GF-D8 (cell line): ENCODE data around the gene KCNG2.

Experiments used
- DNase-seq: peaks from one replicate; lab custom pipeline; 2025; lab: John Stamatoyannopoulos, UW

KCNG2 gene

DNA sequence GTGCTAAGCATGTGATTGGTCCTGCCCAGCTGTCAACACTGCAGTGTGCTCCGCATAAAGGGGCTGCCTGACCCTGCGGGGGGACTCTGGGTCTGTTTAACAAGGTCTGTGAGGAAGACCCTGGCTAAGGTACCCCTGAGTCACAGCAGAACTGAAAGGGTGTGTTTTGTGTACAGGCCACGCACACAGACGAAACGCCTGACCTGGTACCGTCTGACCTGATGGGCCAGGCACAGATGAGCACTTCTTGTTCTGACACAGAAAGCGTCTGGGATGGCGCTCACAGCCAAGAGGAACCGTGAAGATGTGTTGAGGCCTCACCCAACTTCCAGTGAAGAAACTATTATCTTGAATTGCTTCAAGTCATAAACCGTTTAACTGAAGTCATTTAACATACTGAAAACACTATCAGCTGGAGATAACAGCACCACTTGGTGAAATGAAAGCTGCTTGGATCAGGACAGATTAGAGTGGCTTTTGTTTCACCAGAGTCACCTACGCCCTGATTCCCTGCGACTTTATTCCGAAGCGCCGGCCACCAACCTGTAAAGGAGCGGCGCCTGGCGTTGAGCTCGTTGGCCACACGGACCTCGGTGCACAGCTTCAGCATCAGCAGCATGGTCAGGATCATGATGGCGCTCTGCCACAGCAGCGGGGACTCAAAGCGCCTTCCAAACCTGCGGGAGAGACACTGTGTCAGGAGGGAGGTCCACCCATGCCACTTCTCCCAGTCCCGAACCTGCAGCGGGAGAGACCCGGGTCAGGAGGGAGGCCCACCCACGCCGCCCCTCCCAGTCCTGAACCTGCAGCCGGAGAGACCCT is 145.3 kb downstream of the KCNG2 start:
- no peak for DNase-seq

DNA sequence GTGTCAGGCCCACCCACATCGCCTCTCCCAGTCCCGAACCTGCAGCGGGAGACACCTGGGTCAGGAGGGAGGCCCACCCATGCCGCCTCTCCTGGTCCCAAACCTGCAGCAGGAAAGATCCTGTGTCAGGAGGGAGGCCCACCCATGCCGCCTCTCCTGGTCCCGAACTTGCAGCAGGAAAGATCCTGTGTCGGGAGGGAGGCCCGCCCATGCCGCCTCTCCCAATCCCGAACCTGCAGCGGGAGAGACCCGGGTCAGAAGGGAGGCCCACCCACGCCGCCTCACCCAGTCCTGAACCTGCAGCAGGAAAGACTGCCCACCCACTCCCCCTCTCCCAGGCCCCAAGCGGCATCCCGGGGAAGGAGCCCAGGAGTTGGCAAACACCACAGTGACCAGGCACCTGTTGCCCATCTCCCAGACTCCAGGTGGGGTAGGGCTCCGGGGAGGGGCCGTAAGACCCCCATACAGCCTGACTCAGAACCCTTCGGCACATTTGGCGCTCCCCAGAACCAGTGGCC is 145.9 kb downstream of the KCNG2 start:
- no peak for DNase-seq

DNA sequence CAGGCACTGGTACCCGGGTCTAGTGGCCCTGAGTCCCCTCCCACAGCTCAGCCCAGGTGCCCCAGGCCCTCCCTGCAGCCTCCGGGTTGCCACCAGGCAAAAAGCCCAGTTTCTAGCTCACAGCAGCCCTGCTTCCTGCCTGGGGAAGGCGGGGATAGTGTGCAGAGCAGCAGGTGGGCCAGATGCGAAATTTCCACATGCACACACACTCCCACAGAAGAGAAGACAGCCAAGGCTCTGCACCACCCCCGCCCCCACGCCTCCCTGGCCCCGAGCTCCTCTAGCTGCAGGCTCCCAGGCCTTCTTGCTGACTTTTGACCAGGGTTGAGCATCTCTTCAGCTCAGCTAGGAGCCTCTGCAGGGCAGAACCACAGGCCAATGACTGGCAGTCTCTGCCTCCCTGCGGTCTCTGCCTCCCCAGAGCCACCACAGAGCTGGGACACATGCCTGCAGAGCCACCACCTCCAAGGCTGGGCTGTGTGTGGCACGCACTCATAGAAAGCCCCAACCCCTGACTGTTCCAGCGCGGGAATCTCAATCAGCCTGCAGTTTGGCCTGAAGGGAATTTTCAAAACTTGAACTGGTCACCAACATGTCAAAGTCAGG is 146.5 kb downstream of the KCNG2 start:
- peak; percentile 45 for DNase-seq

DNA sequence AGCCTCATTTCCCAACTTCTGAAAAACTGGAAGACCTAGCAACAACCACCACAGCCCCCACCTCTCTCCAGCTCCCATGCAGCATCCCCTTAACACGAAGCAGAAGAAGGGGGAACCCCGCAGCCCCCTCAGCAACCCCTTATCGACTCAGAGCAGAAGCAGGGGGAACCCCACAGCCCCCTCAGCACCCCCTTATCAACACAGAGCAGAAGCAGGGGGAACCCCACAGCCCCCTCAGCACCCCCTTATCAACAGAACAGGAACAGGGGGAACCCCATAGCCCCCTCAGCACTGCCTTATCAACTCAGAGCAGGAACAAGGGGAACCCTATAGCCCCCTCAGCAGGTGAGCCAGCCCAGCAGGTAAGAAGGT is 147.0 kb downstream of the KCNG2 start:
- DNase-seq, result no peak

DNA sequence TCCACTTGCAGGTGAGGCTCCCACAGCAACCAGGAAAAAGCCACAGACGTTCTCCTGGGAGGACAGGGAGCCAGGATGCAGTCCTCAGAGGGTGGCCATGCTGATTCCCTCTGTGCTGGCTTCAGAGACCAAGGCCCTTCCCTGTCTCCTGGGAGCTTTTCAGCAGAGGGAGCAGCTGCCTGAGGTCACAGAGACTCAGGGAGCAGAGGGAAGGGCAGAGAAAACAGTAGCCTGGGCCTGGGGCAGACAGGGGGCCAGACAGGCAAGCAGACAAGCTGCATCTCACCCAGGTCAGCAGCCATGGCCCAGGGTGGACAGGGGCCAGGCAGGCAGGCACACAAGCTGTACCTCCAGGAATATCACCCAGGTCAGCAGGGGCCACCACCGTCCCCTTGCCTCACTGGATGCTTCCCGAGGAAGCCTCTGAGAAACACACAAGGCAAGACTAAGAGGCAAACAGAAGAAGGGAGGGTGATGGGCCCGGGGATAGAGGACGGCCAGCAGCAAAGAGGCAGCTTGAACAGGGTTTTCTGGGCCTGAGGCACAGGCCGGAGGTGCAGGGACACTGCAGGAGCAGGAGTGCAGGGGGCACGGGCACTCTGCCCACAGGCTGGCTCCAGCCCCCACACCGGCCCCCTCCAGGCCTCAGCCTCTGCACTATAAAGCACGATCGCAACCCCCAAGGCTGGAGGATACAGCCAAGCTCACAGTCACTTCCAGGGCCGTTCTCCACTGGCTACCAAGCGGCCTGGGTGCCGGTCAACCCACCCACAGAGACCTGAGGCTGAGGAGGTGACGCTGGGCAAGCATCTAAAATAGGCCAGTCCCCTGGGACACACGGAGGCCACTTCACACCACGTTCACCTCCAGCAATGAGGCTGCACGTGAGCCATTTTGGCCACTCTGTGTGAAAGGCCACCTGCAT is 147.6 kb downstream of the KCNG2 start:
- DNase-seq, result no peak

DNA sequence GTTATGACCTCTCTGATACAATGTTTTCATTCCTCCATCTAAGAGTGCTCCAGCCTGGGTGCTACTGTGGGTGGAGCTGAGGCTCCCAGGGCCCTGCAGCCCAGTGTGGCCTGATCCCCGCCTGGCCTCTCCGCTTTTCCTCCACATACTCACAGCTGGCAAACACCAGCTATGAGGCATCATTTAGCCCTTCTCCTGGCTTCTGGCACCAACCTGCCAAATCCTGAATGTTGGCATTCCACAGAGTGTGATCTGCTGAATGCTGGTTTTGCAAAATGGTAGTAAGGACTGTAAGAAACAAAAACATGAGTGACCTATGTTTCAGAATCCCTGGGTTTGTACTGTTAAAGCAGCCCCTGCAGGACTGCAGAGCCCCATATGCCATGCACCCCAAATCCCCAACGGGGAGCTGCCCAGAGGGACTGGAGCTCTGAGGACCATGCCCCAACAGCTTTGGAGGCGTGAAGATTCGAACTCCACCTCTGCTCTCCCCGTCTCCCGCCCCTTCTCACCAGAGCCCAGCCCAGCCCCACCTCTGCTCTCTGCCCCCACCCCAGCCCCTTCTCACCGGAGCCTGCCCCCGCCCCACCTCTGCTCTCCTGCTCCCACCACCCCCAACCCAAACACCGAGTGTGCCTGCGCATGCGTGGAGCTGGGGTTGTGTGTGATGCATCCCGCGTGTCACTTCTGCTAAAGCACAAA is 149.5 kb downstream of the KCNG2 start:
- no peak for DNase-seq

DNA sequence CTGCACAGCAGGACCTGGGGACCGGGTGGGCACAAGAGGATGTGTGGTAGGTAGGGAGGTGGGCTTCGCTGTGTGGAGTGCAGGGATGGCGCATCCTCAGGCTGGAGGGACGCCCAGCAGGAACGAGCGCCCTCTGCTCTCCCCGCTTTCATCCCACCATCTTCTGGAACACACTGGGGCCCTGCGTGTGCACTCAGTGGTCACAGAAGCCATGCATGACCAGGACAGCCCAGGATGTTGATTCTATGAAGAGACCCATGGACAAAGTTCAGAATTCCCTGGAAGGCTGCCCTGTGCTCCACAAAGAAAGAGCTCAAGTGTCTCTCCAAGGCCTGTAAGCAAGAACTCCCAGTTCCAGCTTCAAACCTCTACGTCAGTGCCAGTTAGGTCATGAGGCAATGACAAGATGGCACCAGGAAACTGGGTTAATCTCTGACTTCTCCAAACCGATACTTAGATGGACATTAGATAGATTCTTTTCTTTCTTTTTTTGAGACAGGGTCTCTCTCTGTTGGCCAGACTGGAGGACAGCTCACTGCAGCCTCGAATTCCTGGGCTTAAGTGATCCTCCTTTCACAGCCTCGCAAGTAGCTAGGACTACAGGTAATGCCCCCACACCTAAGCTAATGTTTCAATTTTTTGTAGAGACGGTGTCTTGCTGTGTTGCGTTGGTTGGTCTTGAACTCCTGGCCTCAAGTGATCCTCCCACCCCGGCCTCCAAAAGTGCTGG is 150.3 kb downstream of the KCNG2 start:
- DNase-seq, result no peak

DNA sequence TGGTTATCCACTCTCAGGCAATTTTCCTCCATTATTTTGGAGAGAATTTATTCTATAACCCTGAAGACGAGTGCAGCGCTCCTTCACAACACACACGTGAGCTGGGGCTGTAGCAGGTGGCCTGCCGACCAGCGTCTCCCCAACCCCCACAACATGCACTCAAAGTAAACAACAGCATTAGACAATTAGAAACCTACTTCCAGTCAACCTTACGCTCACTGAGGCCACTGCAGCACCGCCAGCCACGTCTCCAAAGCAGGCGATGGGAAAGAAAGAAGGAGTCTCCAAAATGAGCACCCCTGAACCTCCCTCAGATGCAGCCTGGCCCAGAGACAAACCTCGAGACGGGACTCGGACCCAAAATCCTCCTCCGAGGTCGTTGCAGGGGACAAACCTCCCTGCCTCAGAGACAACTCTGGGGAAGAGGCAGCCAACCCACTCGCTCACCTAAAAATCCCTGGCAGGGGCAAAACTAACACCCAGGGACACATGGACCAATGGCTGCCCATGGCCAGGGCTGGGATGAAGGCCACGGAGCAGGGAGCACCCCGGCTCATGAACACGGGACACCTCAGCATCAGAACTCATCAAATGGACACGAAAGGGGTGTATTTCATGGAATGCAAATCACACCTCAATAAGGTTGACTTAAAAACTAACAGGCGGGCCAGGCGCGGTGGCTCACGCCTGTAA is 151.1 kb downstream of the KCNG2 start:
- DNase-seq, result no peak
